ENCODE measurements around the gene HACD1.

HACD1 gene

DNA sequence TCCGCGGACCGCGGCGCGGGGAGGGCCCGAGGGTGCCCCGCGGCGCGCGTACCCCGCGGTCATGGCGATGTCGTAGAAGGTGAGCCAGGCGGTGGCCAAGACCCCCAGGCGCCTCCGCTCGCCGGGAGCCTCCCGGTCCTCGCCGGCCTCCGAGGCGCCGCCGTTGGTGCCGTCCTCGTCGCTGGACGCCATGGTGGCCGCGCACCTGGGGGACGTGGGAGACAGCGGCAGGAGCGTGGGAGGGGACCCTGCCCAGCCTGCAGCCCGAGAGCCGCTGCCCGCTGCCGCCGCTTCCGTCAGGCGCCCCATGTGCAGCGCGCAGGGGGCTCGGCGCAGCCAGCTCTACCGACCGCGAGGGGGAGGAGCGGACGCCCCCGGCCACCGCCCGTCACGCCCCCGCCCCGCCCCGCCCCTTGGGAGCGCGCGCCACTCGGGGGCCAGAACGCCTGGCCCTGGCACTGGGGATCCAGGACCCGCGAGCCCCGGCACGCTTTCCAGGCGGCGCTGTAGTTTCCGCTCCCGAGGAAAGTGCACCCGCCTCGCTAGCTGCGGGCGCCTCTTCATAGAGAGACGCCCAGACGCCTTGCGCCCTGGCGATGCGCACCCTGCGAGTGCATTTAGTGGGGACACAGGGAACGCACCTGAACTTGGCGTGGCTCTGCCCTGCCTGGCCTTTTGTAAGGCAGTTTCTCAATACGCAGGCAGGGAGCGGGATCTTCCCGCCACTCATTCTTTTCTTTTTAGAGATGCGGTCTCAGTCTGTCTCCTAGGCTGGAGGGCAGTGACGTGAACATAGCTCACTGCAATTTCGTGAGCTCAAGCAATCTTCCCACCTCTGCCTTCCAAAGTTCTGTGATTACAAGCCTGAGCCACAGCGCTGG, at the start of gene HACD1:
Gene HACD1, minus strand, starts transcription at position 344 of the 881 bp plus-strand sequence. Its CDS starts 35 bp downstream, at position 309.
- no peak for DNase-seq (ENCODE audit: low read depth)

- peak; percentile 81 for DNase-seq (ENCODE audit: low read depth)
Observed at GRCh38 chr10:17665747-17666146, 48.6 kb upstream of the HACD1 start.

DNA sequence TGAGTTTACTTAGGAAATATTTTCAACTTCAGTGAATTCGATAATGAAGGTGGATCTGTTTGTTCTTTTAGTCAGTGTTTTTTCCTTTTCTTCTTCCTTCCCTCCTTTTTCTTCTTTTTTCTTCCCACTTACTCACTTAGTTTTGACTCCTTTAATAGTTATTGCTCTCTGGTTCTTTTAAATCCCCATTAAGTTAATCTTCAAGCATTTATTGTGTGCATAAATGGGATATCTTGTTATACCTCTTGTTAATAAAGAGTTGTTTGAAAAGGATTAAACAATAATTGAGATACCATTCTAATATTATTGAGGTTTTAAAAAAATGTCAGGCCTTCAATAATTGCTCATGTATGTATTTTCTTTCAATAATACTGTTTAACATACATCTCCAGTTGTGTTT, 46.3 kb upstream of the HACD1 start:
- no peak for DNase-seq (ENCODE audit: low read depth)

DNA sequence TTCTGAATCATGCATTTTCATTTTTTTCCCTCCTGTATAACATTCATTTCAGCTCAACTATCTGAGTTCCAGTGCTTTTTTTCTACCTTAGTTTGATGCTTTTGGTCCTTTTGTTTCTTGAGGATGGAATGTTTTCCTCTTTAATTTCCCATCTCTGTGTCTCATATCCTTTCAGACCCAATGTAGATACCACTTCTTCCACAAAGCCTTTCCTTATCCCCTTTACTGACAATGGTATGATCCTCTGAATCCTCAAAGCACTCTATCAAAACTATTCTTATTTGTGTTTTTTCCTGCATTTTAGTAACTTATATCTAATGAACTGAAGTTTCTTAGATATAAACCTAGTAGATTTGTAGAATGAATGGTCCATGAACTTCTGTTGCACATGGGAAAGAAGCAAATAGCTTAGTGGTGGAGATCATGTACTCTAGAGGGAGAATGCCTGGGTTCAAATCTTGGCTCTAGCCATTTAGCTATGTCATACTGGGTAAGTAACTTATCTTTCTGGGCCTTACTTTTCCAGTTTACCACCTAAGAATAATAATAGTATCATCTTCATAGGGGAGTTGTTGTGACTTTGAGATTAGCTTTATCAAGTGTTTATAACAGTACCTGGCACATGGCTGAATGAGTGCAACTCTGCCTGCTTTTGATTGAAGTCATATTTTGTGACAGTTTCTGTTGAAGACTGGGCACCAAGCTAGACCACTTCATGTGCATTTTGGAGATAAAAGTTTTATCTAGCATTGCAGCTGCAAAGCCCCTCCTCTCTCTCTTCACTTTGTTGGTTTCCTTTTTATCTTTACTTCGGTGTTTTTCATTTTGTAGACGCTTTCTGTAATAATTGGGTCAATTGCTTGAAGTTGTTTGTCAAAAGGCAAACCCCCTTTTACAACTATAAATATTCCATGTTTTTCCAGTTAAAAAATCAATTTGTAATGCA, 45.3 kb upstream of the HACD1 start:
- no peak for DNase-seq (ENCODE audit: low read depth)

GRCh38 chr10:17661510-17661909, 44.3 kb upstream of the HACD1 start:
- no peak for DNase-seq (ENCODE audit: low read depth)

DNA sequence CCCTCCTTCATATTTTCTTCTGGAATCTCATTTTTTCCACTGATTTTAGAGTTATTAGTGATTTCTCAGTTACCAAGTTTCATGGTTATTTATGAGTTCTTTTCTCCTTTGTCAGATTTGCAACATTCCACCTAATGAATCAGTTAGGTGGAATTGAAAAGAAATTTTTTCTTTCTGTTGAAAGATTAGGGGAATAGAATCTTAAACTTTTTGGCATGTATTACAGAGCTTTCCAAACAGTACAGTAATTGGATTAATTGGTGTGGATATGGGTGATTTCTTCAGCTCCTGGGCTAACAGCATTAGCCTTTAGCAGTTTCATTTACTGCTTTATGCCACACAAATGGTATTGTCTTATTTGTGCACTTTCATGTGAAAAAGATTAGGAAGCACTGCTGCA, 43.7 kb upstream of the HACD1 start:
- no peak for DNase-seq (ENCODE audit: low read depth)

GRCh38 chr10:17659365-17659764, 42.2 kb upstream of the HACD1 start:
- DNase-seq (ENCODE audit: low read depth): no peak

DNA sequence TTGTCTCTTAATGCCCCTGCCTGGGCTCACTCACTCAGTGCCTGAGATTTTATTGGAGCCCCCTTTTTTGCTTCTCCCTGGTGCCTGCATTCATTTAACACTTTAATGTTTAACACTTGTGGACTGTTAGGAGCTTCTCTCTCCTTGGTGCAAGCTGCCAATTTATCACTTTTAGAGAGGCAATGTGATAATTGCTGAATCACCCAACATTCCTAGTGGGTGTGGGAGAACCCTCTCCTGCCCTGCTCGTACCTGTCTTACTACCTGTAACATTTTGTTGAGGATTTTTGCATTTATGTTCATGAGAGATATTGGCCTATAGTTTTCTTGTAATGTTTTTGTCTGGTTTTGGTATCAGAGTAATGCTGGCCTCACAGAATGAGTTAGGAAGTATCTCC, 39.9 kb upstream of the HACD1 start:
- DNase-seq (ENCODE audit: low read depth): no peak

DNA sequence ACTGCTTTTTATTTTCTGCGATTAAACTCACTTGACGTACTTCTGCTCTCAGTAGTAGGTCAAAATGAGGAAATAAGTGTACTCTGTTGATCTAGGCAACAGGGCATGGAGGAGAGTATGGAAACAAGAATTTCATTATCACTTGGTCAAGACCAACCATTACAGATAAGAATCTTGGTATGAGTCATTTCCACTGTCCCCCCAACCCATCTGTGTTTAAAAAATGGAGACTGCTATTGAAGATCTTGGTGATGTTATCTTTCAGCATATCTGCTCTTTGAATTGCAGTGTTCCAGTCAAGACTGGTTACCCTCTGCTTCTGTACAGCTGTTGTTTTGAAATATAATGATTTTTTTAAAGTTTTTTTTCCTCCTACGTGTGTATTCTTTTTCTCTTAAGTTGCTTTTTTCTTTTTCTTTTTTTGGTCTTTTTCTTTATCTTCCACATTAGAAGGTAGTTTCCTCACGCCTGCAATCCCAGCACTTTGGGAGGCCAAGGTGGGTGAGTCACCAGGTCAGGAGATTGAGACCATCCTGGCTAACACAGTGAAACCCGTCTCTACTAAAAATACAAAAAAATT, 38.5 kb upstream of the HACD1 start:
- DNase-seq (ENCODE audit: low read depth): no peak

DNA sequence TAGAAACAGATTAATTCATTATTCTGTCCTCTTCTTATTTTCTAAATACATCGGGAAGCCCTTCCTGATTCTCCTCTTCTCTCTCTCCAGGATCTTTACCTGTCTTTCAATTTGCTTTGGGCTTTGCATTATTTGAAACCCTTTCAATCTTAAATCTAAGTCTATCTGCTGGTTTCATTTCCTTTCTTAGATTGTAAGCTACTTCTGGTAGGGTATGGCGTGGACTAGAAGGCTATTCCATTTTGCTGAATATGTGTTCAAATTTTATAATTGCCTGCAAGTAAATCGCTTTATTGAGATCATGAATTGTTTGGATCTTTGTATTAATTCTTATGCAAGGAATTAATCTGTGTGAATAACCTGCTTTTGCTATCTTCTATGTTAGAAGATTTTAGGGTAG, 37.8 kb upstream of the HACD1 start:
- DNase-seq (ENCODE audit: low read depth): no peak

GRCh38 chr10:17652585-17652984, 35.4 kb upstream of the HACD1 start:
- DNase-seq (ENCODE audit: low read depth): no peak

GRCh38 chr10:17651896-17652295, 34.7 kb upstream of the HACD1 start:
- no peak for DNase-seq (ENCODE audit: low read depth)

DNA sequence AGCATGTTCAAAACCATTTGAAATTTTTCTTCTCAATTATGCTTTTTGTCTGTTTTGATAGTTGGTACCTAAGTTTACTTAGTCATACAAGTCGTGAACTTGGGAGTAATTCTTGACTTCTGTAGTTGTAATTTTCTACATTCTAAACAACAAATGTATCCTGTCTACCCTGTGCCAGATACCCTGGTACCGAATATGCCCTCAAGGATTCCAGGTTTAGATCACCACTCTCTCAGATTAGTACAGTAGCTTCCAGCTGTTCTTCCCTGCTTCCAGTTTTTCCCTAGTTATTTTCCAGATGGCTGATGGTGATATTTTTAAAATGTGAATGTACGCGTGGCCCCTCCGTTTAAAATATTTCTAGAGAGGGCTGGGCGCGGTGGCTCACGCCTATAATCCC, 33.2 kb upstream of the HACD1 start:
- no peak for DNase-seq (ENCODE audit: low read depth)

DNA sequence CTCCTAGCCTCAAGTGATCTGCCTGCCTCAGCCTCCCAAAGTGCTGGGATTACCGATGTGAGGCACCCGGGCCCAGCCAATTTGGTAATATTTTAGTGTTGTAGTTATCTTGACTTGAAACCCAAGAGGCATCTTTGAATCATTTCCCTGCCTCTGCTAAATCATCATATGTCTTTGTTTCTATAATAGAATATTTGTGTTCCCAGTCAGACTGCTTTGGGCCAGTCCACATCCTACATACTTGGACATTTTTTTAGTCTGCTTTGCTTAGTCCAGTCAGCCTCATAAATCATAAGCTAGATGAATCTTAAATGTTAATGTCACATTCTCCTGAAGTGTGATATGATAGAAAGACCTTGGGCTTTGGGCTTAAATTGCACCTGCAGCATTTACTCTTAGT, 32.7 kb upstream of the HACD1 start:
- DNase-seq (ENCODE audit: low read depth): no peak

DNA sequence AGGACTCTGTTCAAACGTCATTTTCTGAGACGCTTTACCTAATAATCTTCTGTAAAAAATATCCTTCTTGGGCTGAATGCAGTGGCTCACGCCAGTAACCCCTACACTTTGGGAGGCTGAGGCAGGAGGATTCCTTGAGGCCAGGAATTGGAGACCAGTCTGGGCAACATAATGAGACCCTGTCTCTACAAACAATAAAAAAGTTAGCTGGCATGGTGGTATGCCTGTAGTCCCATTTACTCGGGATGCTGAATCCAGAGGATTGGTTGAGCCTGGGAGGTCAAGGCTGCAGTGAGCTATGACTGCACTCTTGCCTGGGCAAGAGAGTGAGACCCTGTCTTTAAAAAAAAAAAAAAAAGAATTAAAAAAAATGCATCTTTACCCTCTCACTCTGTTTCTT, 31.9 kb upstream of the HACD1 start:
- DNase-seq (ENCODE audit: low read depth): no peak

GRCh38 chr10:17648243-17649035, 31.3 kb upstream of the HACD1 start:
- no peak for DNase-seq (ENCODE audit: low read depth)

GRCh38 chr10:17647326-17647725, 30.2 kb upstream of the HACD1 start:
- DNase-seq (ENCODE audit: low read depth): no peak

DNA sequence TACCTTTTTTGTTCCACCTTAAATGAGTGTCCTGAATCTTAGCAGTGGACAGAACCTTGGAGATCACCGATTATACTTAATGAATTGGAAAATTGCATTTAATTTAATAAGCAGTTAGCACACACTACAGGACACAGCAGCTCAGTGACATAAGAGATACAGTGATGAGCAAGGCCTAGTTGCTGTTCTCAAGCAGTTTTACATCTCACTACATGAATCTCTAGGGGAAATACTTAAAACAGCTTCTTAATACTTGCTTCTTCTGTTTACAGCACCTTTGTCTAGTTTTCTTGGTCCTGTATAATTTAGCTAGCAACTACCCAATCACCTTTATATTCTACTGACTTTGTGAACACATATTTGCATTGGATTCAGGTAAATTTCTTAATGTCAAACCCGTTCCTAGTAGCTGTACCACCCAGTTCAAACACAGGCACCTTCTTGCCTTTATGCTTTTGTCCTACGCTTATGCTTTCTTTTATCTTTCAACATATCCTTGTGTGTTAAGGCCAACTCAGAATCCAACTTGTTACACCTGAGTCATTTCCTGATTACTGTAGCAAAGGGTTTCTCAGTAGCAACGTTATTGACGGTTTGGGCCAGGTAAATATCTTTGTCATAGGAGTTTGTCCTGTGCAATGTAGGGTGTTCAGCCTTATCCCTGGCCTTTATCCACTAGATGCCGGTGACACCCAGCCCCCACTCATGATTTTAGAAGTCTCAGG, 28.6 kb upstream of the HACD1 start:
- no peak for DNase-seq (ENCODE audit: low read depth)

- no peak for DNase-seq (ENCODE audit: low read depth)
Observed at GRCh38 chr10:17644485-17644943, 27.3 kb upstream of the HACD1 start.

DNA sequence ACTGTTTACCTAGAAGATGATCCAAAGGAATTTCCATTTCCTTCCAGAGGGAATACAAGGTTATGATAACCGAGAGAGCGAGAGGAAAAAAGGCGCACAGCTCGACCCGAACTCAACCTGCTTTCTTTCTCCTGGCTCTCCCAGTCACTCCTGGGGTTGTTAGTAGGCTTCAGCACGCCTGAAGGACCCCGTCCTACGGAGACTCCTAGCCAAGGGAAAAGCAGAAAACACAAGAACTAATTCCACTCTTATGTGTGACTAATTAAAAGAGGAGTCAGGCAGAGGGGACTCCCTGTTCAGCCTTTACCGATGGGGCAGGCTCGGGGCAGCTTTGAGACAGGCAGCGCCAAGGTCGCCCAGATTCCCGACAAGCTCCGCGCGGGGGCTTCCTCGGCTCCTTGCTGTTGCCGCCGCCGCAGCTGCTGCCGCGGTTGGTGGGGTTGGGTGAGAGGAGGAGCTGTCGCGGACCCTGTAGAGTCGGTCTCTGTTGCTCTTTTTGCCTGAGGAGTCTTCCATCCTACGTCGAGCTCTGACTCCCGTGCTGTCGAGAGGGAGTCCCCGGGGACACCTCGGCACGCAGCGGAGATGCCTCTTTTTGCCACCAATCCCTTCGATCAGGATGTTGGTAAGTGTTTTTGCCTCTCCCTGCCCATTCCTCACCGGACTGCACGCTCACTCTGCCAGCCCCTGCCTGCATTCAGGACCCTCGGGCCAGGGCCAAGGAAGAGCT, 26.7 kb upstream of the HACD1 start, which contains the start of gene STAM:
Gene STAM, plus strand, starts transcription at position 397 of the 730 bp plus-strand sequence. Its CDS starts 189 bp downstream, at position 586.
- no peak for DNase-seq (ENCODE audit: low read depth)

Measured in non-pigmented ciliary epithelial cell (primary cell).